D721Med (cell line): ENCODE results near the gene ZBTB22.
"Not testable (repeated sequence)": the region's sequence is repeated elsewhere in the genome, so short reads cannot be mapped to it uniquely, and the experiment has no call there.

Experiments
- DNase-seq: peaks from one replicate; pipeline ENCODE4 v3.0.0; 2011; ENCODE audit warnings: low spot score; ENCODE audit not compliant: insufficient read length
- FAIRE-seq: peaks from 2 replicates; lab custom pipeline; 2011; peaks lifted over from hg19 to GRCh38; lab: Jason Lieb, UNC
- CTCF ChIP-seq: IDR thresholded peaks from 2 replicates; pipeline ENCODE4 v1.5.1; 2012; ENCODE audit warnings: mild to moderate bottlenecking, control low read depth; ENCODE audit not compliant: insufficient read depth; ENCODE audit errors: missing control alignments

Gene ZBTB22

GRCh38 chr6:33276581-33276863 is 41.0 kb downstream of the ZBTB22 start:
- DNase-seq, result no peak
- no peak for TF ChIP-seq CTCF
- FAIRE-seq, result no peak

- not testable (repeated sequence) for FAIRE-seq, DNase-seq
Measured at GRCh38 chr6:33275795-33276580, 41.6 kb downstream of the ZBTB22 start.

GRCh38 chr6:33273924-33274902 is 43.3 kb downstream of the ZBTB22 start:
- DNase-seq (no peak), FAIRE-seq (no peak)
- TF ChIP-seq CTCF, result no peak

GRCh38 chr6:33273129-33273923 is 44.2 kb downstream of the ZBTB22 start:
- FAIRE-seq (no peak), DNase-seq (no peak)

GRCh38 chr6:33272275-33273128 is 45.0 kb downstream of the ZBTB22 start:
- DNase-seq (no peak), FAIRE-seq (no peak)
- no peak for TF ChIP-seq CTCF

More at GRCh38 chr6:33273129-33273923, 44.2 kb downstream of the ZBTB22 start:
- TF ChIP-seq CTCF, result no peak

- FAIRE-seq (no peak), DNase-seq (peak; percentile 71)
- TF ChIP-seq CTCF, result no peak
Measured at GRCh38 chr6:33271468-33272274, 45.9 kb downstream of the ZBTB22 start, which contains the start of the genes RPS18 and VPS52. RPS18 (plus strand) TSS chr6:33272075; CDS start chr6:33272120, 45 bp downstream. VPS52 (minus strand) TSS chr6:33271876; CDS start chr6:33271675, 201 bp downstream.
